Head of caudate nucleus (tissue), 42 donors: ENCODE measurements around the gene NOTCH3.

Source experiments
- DNase-seq, 42 donors: peaks; one replicate each; pipeline versions ENCODE4 v3.0.0 to v3.0.0-alpha.2; 2020 to 2021; ENCODE audit warnings: mixed read lengths in 7 of 42
- intact Hi-C: fragments of 100-400 bp; cut with DNase I; formaldehyde crosslinking; loops from one replicate; pipeline ENCODE4 v1.15.0; 2022

NOTCH3 gene

GRCh38 chr19:15199661-15200552, 888 bp downstream of the NOTCH3 start:
- DNase-seq = no peak
- intact Hi-C loops = no loop called here

- intact Hi-C loops = no loop called here
- DNase-seq = no peak
Observed at GRCh38 chr19:15198951-15199660, 1.7 kb downstream of the NOTCH3 start.

- DNase-seq = no peak
Observed at GRCh38 chr19:15197942-15198341, 2.9 kb downstream of the NOTCH3 start.

GRCh38 chr19:15197275-15197941, 3.4 kb downstream of the NOTCH3 start:
- intact Hi-C loops = no loop called here
- DNase-seq = no peak

More at GRCh38 chr19:15197942-15198341, 2.9 kb downstream of the NOTCH3 start:
- intact Hi-C loops = no loop called here

GRCh38 chr19:15196360-15197005, 4.3 kb downstream of the NOTCH3 start:
- DNase-seq = no peak
- intact Hi-C loops = no loop called here

GRCh38 chr19:15195371-15196334, 5.1 kb downstream of the NOTCH3 start:
- DNase-seq = peak in 2 of 42 donors; percentile 20 to 45
- intact Hi-C loops = no loop called here

- no peak for DNase-seq
- intact Hi-C loops = no loop called here
Observed at GRCh38 chr19:15194938-15195337, 5.9 kb downstream of the NOTCH3 start.

GRCh38 chr19:15191982-15192381, 8.8 kb downstream of the NOTCH3 start:
- intact Hi-C loops = no loop called here
- no peak for DNase-seq

GRCh38 chr19:15191514-15191913, 9.3 kb downstream of the NOTCH3 start:
- no peak for DNase-seq
- intact Hi-C loops = no loop called here

GRCh38 chr19:15188851-15189250, 11.9 kb downstream of the NOTCH3 start:
- intact Hi-C loops = no loop called here
- no peak for DNase-seq

GRCh38 chr19:15187026-15188007, 13.5 kb downstream of the NOTCH3 start:
- no peak for DNase-seq
- intact Hi-C loops = no loop called here

GRCh38 chr19:15185188-15185587, 15.6 kb downstream of the NOTCH3 start:
- DNase-seq = no peak
- intact Hi-C loops = no loop called here

- DNase-seq = no peak
- intact Hi-C loops = loop anchor here (5.0 kb wide), 1 partner anchor 63 kb away; no protein-coding TSS in a partner anchor
Observed at GRCh38 chr19:15184776-15185175, 16.0 kb downstream of the NOTCH3 start.

GRCh38 chr19:15181394-15181793, 19.4 kb downstream of the NOTCH3 start:
- intact Hi-C loops = loop anchor here (5.0 kb wide), 1 partner anchor 66 kb away; no protein-coding TSS in a partner anchor
- DNase-seq = no peak

- intact Hi-C loops = loop anchor here (5.0 kb wide), 1 partner anchor 67 kb away; no protein-coding TSS in a partner anchor
- peak in 8 of 42 donors; percentile 13 to 48 (median 16) for DNase-seq
Observed at GRCh38 chr19:15180451-15181390, 20.1 kb downstream of the NOTCH3 start.
